SK-N-SH (cell line): ENCODE measurements around the gene GPR32. TPM values are rescaled to one million over a fixed set of nuclear protein-coding genes. Genes with fewer than 3 reads are reported as not detected.

Experiments
- CTCF ChIA-PET: fragments of 300-600, 350-600 bp; formaldehyde crosslinking; extraction: SDS; loops from one replicate; lab custom pipeline; 2021; lab: Yijun Ruan, JAX
- POLR2A ChIA-PET: fragments of 350-600 bp; sonication (Branson Sonifier 250); formaldehyde crosslinking; extraction: SDS; loops from one replicate; lab custom pipeline; 2020; ENCODE audit warnings: antibody characterized with exemption, inconsistent platforms; lab: Yijun Ruan, JAX
- DNase-seq: peaks from one replicate; pipeline ENCODE4 v3.0.0; 2012
- H2AFZ ChIP-seq: fragments of 200-600 bp; sonication (generic); 2 replicates; pipeline ENCODE4 v1.8.1; 2016; ENCODE audit warnings: antibody characterized with exemption, mild to moderate bottlenecking, low read depth
- H3F3A ChIP-seq: fragments of 200-600 bp; sonication (generic); replicated peaks from 2 replicates; pipeline ENCODE3; 2016; ENCODE audit warnings: antibody characterized with exemption, mild to moderate bottlenecking; ENCODE audit not compliant: insufficient read depth
- H3K27ac ChIP-seq, 2 experiments: fragments of 200-500 bp in 1 of 2; fragments of 200-600 bp in 1 of 2; sonication (Bioruptor generic) in 1 of 2; sonication (generic), shearing (Covaris generic) in 1 of 2; 2 replicates each; pipeline versions ENCODE4 v1.5.1 to v1.6.1; 2014 to 2016; ENCODE audit warnings: low read depth in 2 of 2, inconsistent platforms in 1 of 2, low read length in 1 of 2, mild to moderate bottlenecking in 1 of 2, mixed read lengths in 1 of 2
- H3K27me3 ChIP-seq: fragments of 200-600 bp; sonication (generic), shearing (Covaris generic); 2 replicates; pipeline ENCODE4 v1.6.1; 2016; ENCODE audit warnings: mixed run types; ENCODE audit not compliant: insufficient read depth
- H3K36me3 ChIP-seq, 2 experiments: fragments of 200-500 bp in 1 of 2; fragments of 200-600 bp in 1 of 2; sonication (Bioruptor generic) in 1 of 2; sonication (generic) in 1 of 2; replicated peaks in 1 of 2; 2 replicates each; pipeline versions ENCODE3 to v1.5.1; 2014 to 2016; ENCODE audit warnings: low read length in 1 of 2, mild to moderate bottlenecking in 1 of 2; ENCODE audit not compliant: insufficient read depth in 2 of 2, control insufficient read depth in 1 of 2
- H3K4me1 ChIP-seq, 2 experiments: fragments of 200-500 bp in 1 of 2; fragments of 200-600 bp in 1 of 2; sonication (Bioruptor generic) in 1 of 2; sonication (generic), shearing (Covaris generic) in 1 of 2; 2 replicates each; pipeline versions ENCODE4 v1.5.1 to v1.6.1; 2014 to 2016; ENCODE audit warnings: low read depth in 1 of 2, low read length in 1 of 2, mixed run types in 1 of 2; ENCODE audit not compliant: insufficient read depth in 2 of 2, control insufficient read depth in 1 of 2
- H3K4me2 ChIP-seq: fragments of 200-600 bp; sonication (generic), shearing (Covaris generic); 2 replicates; pipeline ENCODE4 v1.6.1; 2017; ENCODE audit warnings: mixed run types
- H3K4me3 ChIP-seq, 2 experiments: fragments of 200-500 bp in 1 of 2; fragments of 200-600 bp in 1 of 2; sonication (Bioruptor generic) in 1 of 2; sonication (generic), shearing (Covaris generic) in 1 of 2; 2 replicates each; pipeline versions ENCODE4 v1.5.1 to v1.8.1; 2014 to 2016; ENCODE audit warnings: low read depth in 2 of 2, inconsistent platforms in 1 of 2, low read length in 1 of 2, mild to moderate bottlenecking in 1 of 2, mixed read lengths in 1 of 2, moderate library complexity in 1 of 2
- H3K79me2 ChIP-seq: fragments of 200-600 bp; sonication (generic); 2 replicates; pipeline ENCODE4 v1.8.1; 2017; ENCODE audit warnings: mild to moderate bottlenecking; ENCODE audit not compliant: insufficient read depth
- H3K9ac ChIP-seq: fragments of 200-600 bp; sonication (generic); 2 replicates; pipeline ENCODE4 v1.6.1; 2017; ENCODE audit warnings: mixed run types
- H3K9me2 ChIP-seq: fragments of 200-600 bp; sonication (generic); 2 replicates; pipeline ENCODE4 v1.6.1; 2017; ENCODE audit warnings: mixed run types
- H3K9me3 ChIP-seq: fragments of 200-600 bp; sonication (generic); 2 replicates; pipeline ENCODE4 v1.6.1; 2017; ENCODE audit warnings: mixed run types, mild to moderate bottlenecking, moderate library complexity
- H4K20me1 ChIP-seq: fragments of 200-600 bp; sonication (generic); 2 replicates; pipeline ENCODE4 v1.6.1; 2017; ENCODE audit warnings: mild to moderate bottlenecking, mixed run types; ENCODE audit not compliant: insufficient read depth
- FOSL2 ChIP-seq: IDR thresholded peaks from 2 replicates; pipeline ENCODE4 v1.4.0; 2012; ENCODE audit warnings: low read depth, mild to moderate bottlenecking, moderate library complexity, borderline replicate concordance
- FOXM1 ChIP-seq: IDR thresholded peaks from 2 replicates; pipeline ENCODE4 v1.4.0; 2012; ENCODE audit warnings: low read depth, mild to moderate bottlenecking
- GATA2 ChIP-seq: sonication (generic); formaldehyde crosslinking; IDR thresholded peaks from 2 replicates; pipeline ENCODE4 v1.5.0; 2020; ENCODE audit warnings: mild to moderate bottlenecking, missing genetic modification reagents
- IRF3 ChIP-seq: fragments of 150-350 bp; IDR thresholded peaks from 2 replicates; pipeline ENCODE4 v1.6.1; 2016; ENCODE audit warnings: mild to moderate bottlenecking, low read depth, low read length
- MXI1 ChIP-seq: IDR thresholded peaks from 2 replicates; pipeline ENCODE4 v1.6.1; 2012; ENCODE audit warnings: mild to moderate bottlenecking, low read depth, low read length, improper control_type of control experiment
- NRF1 ChIP-seq: IDR thresholded peaks from 2 replicates; pipeline ENCODE4 v1.6.1; 2012; ENCODE audit warnings: low read depth, mild to moderate bottlenecking, low read length
- RCOR1 ChIP-seq: fragments of 150-350 bp; IDR thresholded peaks from 2 replicates; pipeline ENCODE4 v1.6.1; 2017; ENCODE audit warnings: antibody characterized with exemption, low read length
- RFX5 ChIP-seq: IDR thresholded peaks from 2 replicates; pipeline ENCODE4 v1.6.1; 2012; ENCODE audit warnings: mild to moderate bottlenecking, improper control_type of control experiment, low read length
- SIN3A ChIP-seq: IDR thresholded peaks from 2 replicates; pipeline ENCODE4 v1.6.1; 2012; ENCODE audit warnings: low read depth, mild to moderate bottlenecking, low read length, moderate library complexity, borderline replicate concordance
- TCF12 ChIP-seq: IDR thresholded peaks from 2 replicates; pipeline ENCODE4 v1.4.0; 2012
- YY1 ChIP-seq: IDR thresholded peaks from 2 replicates; pipeline ENCODE4 v1.4.0; 2012; ENCODE audit warnings: low read depth, mild to moderate bottlenecking
- ZBTB33 ChIP-seq: IDR thresholded peaks from 2 replicates; pipeline ENCODE4 v1.4.0; 2012; ENCODE audit warnings: low read depth, borderline replicate concordance
- WGBS: methylation state at CpG from one replicate; pipeline ENCODE4 v1.1.6; 2017; ENCODE audit warnings: low lambda C conversion rate; 5-methylcytosine and 5-hydroxymethylcytosine counted together
- polyA plus RNA-seq, 3 experiments: library from polyadenylated mRNA; depleted of rRNA; stranded (reverse); fragments of >200 nt; gene quantifications; 2 replicates each; pipeline ENCODE4 v1.2.3, GENCODE V29; 2012
- TF ChIP-seq, protein P1 (sequence below): IDR thresholded peaks from 2 replicates; pipeline ENCODE4; 2012

The GPR32 gene
- polyA plus RNA-seq, 1 of the 3 experiments (the other 2 are of a cell fraction) = not detected

DNA sequence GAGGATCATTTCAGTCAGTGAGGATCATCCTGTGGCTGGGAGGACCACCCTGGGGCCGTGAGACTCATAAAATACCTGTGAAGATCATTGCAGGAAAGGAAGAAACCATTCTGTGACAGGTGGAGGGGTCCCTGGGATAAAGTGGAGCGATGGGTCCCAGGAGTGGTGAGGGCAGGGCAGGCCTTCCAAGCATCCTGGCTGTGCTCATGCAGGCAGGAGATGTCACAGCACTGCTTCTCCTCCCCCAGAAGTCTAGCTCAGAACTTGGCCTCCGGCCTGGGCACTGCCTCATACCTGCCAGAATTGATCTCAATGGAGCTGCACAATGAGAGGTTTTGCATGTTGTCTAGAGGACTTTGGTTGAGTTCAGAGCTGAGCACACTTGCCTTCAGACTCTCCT lies 42.2 kb downstream of the GPR32 start:
- POLR2A ChIA-PET = no interaction called here
- no peaks in the 10 kb centered on the region for H3K36me3 ChIP-seq

GRCh38 chr19:50814883-50815282 lies 44.6 kb downstream of the GPR32 start:
- no peaks in the 10 kb centered on the region for H3K9me3 ChIP-seq
- no peaks in the 10 kb centered on the region for H3F3A ChIP-seq
- H3K9ac ChIP-seq = no peak overlapping the region
- TF ChIP-seq IRF3 = no peak
- no peak for TF ChIP-seq SIN3A
- TF ChIP-seq RCOR1 = no peak
- TF ChIP-seq RFX5 = no peak
- TF ChIP-seq, protein P1, sequence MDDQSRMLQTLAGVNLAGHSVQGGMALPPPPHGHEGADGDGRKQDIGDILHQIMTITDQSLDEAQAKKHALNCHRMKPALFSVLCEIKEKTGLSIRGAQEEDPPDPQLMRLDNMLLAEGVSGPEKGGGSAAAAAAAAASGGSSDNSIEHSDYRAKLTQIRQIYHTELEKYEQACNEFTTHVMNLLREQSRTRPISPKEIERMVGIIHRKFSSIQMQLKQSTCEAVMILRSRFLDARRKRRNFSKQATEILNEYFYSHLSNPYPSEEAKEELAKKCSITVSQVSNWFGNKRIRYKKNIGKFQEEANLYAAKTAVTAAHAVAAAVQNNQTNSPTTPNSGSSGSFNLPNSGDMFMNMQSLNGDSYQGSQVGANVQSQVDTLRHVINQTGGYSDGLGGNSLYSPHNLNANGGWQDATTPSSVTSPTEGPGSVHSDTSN = no peak
- TF ChIP-seq FOSL2 = no peak
- no peak for TF ChIP-seq MXI1
- no peak for TF ChIP-seq TCF12
- POLR2A ChIA-PET = interaction anchor here (2.0 kb wide), 1 partner anchor 10 kb away, joined by 6 read pairs; no protein-coding TSS in a partner anchor
- H3K9me2 ChIP-seq = no peaks in the 10 kb centered on the region
- peaks cover 20% of the 10 kb centered on the region; the same call in 1 of the 2 replicates for H3K27me3 ChIP-seq
- no peaks in the 10 kb centered on the region for H3K36me3 ChIP-seq
- no peak overlapping the region for H2AFZ ChIP-seq
- no peaks in the 10 kb centered on the region for H3K79me2 ChIP-seq
- no peak overlapping the region for H3K4me3 ChIP-seq
- no peak overlapping the region for H3K27ac ChIP-seq
- no peak overlapping the region for H3K4me2 ChIP-seq
- no peak for DNase-seq
- no peaks in the 10 kb centered on the region for H4K20me1 ChIP-seq
- WGBS = 25% methylated on average over 5 of the region's 5 CpGs
- CTCF ChIA-PET = no interaction called here
- peaks cover 0 to 5% of the 10 kb centered on the region in 2 experiments; a peak in 1 of 4 replicates for H3K4me1 ChIP-seq

More for the DNA sequence above, 42.2 kb downstream of the GPR32 start:
- no peak for DNase-seq
- TF ChIP-seq ZBTB33 (no peak), RFX5 (no peak), GATA2 (CRISPR knock-in tag) (no peak), FOXM1 (no peak), YY1 (no peak), NRF1 (no peak)
- TF ChIP-seq, all 33 proteins: peak for 0
- 11% methylated on average over 3 of the region's 3 CpGs for WGBS
- H3K9me3 ChIP-seq = no peaks in the 10 kb centered on the region
- no peaks in the 10 kb centered on the region for H3F3A ChIP-seq
- no peaks in the 10 kb centered on the region for H3K4me1 ChIP-seq
- no peak overlapping the region for H3K9ac ChIP-seq
- H4K20me1 ChIP-seq = no peaks in the 10 kb centered on the region
- peaks cover 4% of the 10 kb centered on the region; the same call in 1 of the 2 replicates for H3K27me3 ChIP-seq
- no peaks in the 10 kb centered on the region for H3K9me2 ChIP-seq
- no peak overlapping the region for H3K4me2 ChIP-seq
- H3K79me2 ChIP-seq = no peaks in the 10 kb centered on the region
- no peak overlapping the region for H3K27ac ChIP-seq
- CTCF ChIA-PET = interaction anchor here (1.1 kb wide), 1 partner anchor 26 kb away, joined by 3 read pairs; no protein-coding TSS in a partner anchor
- H3K4me3 ChIP-seq = no peak overlapping the region
- no peak overlapping the region for H2AFZ ChIP-seq
